HK-2 (cell line): Measurements from ENCODE around the gene DEGS2.

Experiments used
- DNase-seq: peaks from one replicate; pipeline ENCODE4 v3.0.0-alpha.2; 2018; ENCODE audit not compliant: unreplicated experiment

DEGS2 gene

GRCh38 chr14:100115236-100115635 is 44.2 kb downstream of the DEGS2 start:
- DNase-seq = no peak

- DNase-seq = no peak
Measured at GRCh38 chr14:100114109-100114765, 45.2 kb downstream of the DEGS2 start.

- no peak for DNase-seq
Measured at GRCh38 chr14:100111931-100112704, 47.3 kb downstream of the DEGS2 start.

GRCh38 chr14:100110816-100111215 is 48.6 kb downstream of the DEGS2 start:
- DNase-seq = no peak

- no peak for DNase-seq
Measured at GRCh38 chr14:100109594-100109955, 49.9 kb downstream of the DEGS2 start.

- DNase-seq = no peak
Measured at GRCh38 chr14:100108840-100109593, 50.4 kb downstream of the DEGS2 start.

GRCh38 chr14:100108042-100108825 is 51.2 kb downstream of the DEGS2 start:
- DNase-seq = peak; percentile 63

- DNase-seq = no peak
Measured at GRCh38 chr14:100107236-100107635, 52.2 kb downstream of the DEGS2 start.

- DNase-seq = no peak
Measured at GRCh38 chr14:100106250-100107112, 53.0 kb downstream of the DEGS2 start.

GRCh38 chr14:100105357-100106169 is 53.9 kb downstream of the DEGS2 start:
- DNase-seq = no peak

GRCh38 chr14:100104523-100105300 is 54.7 kb downstream of the DEGS2 start:
- DNase-seq = no peak

GRCh38 chr14:100104006-100104352 is 55.5 kb downstream of the DEGS2 start:
- DNase-seq = no peak

GRCh38 chr14:100103250-100104005 is 56.0 kb downstream of the DEGS2 start:
- no peak for DNase-seq

- DNase-seq = no peak
Measured at GRCh38 chr14:100102156-100102785, 57.2 kb downstream of the DEGS2 start.

- DNase-seq = no peak
Measured at GRCh38 chr14:100100032-100100703, 59.3 kb downstream of the DEGS2 start.

- no peak for DNase-seq
Measured at GRCh38 chr14:100098171-100098570, 61.3 kb downstream of the DEGS2 start.

GRCh38 chr14:100096656-100097055 is 62.8 kb downstream of the DEGS2 start:
- DNase-seq = no peak
